GM19099 (cell line): ENCODE results near the gene NAA15.
A peak's percentile ranks its signal among the peaks of the same experiment; 100 is the strongest.

Experiments used
- POLR2A ChIP-seq: IDR thresholded peaks from 3 replicates; pipeline ENCODE4 v1.6.1; 2011; ENCODE audit warnings: low read depth; ENCODE audit not compliant: insufficient read length; ENCODE audit errors: extremely low read depth

Gene NAA15

DNA sequence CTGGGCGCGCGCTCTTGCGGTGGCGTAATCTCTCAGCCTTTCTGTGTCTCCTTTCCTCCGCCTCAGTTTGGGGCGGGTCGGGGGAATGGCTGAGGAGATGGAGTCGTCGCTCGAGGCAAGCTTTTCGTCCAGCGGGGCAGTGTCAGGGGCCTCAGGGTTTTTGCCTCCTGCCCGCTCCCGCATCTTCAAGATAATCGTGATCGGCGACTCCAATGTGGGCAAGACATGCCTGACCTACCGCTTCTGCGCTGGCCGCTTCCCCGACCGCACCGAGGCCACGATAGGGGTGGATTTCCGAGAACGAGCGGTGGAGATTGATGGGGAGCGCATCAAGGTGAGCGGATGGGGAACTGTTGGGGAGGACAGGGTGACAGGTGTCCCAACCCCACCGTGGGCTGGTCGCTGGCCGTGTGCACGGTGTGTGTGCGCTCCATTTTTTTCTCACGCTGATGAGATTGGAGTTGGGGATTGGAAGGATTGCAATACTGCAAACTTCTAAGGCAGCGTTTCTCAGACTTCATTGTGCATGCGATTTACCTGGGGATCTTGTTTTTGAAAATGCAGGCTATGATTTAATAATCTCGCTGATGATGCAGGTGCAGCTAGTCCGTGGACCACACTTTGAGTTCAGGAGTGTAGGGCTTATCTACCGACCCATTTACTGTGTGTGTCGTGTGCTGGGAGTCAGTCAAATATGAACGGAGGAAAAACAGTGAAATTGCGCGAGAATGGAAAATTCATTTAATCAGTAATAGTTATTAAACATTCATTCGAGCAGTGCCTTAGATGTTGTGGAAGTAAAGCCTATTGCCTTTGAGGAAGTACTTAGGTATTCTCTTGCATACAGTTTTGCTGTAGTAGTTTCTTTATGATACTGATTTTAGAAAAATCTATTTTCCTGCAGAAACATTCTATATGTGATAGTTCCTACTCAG is 153.1 kb downstream of the NAA15 start, which contains the start of gene RAB33B:
RAB33B (plus strand) TSS at position 11 of the 935 bp plus-strand sequence; CDS start at position 86, 75 bp downstream.
- peak; percentile 7 for TF ChIP-seq POLR2A

DNA sequence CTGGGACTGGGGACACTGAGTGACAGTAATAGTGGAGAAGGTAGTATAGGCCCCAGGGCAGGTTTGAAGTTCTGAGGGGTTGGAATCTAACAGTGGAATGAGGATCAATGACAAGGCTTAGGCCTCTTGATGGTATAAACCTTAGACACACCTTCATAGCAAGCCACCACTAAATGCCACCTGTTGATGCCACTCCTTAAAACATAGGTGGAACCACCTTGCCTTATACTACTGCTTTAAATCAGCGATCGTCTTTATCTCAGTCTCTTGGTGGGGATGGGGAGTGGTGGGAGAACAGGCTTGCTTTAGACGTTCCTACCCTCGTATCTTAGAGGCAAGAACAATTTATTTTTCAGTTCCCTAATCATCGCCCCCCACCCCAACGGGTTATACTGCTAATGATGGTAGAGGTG is 153.8 kb downstream of the NAA15 start:
- TF ChIP-seq POLR2A: no peak

DNA sequence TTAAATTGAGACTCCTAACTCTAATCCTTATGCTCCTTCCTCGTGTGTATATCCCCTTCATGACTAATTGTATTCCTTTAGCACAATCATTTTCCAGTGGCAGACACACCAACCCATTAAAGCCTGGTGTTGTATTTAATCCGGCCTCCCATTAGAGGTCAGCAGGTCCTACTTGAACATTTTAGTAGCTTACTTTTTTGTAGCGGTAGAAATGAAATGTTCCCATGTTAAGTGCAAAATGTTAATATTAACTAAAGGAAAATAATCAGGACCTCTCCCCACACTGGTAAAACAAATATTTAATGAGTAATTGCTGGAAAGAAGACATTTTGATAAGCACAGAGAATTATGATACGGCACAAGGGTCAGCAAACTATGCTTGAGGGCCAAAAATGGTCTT is 156.0 kb downstream of the NAA15 start:
- no peak for TF ChIP-seq POLR2A

DNA sequence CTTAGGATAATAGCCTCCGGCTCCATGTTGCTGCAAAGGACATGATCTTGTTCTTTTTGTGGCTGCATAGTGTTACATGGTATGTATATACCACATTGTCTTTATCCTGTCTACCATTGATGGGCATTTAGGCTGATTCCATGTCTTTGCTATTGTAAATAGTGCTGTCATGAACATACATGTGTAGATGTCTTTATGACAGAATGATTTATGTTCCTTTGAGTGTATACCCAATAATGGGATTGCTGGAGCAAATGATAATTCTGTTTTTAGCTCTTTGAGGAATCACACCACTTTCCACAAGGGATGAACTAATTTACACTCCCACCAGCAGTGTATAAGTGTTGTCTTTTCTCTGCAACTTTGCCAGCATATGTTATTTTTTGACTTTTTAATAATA is 157.2 kb downstream of the NAA15 start:
- no peak for TF ChIP-seq POLR2A

DNA sequence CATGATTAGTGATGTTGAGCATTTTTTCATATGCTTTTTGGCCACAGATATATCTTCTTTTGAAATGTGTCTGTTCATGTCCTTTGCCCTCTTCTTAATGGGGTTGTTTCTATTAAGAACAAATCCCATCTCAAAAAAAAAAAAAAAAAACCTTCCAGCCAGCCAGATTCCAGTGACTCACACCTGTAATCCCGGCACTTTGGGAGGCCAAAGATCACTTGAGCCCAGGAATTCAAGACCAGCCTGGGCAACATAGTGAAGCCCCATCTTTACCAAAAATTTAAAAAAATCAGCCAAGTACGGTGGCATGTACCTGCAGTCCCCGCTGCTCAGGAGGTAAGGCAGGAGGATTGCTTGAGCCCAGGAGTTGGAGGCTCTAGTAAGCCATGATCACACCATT is 157.7 kb downstream of the NAA15 start:
- TF ChIP-seq POLR2A: no peak

DNA sequence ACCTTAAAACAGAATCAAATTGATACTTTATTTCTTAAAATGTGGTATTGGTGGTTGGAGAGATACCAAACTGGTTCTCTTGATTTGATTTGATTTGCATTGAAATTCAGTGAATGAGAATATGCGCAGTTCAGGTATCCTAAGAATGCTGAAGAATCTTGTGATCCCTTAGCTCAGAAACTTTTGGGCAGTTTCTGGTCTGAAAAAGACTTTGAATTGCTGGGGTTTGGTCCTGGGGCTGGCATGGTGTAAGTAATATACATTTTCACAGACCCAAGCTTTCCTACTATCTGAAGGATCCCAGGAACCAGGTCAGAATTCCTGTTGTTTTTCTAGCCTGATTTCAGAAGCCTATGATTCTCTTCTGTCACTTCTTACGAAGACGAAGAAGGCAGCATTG is 159.3 kb downstream of the NAA15 start:
- TF ChIP-seq POLR2A: no peak

DNA sequence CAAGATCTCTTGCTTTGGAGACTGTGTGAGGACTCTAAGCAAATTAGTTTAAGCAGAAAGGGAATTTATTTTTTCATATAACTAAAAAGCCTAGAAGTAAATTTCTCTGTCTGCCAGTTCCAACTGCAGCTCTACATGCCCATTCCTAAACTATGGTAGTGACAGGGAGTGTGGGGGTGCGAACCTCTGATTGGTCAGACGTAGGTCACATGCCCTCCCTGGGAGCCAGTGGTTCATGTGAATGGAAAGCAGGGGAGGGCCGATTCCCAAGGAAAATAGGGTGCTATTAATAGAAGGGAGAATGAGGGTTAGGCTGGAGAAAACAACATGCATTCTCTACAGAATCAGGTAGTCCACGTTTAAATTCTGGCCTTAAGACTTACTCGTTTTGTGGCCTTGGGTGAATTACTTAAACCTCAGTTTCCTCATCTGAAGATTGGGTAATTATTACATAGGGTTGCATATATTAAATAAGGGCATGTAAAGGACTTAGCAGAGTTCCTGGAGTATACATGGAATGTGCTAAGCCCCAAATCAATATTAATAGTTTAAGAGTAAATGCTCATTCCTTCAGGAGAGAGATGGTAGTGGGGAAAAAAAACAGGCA is 159.8 kb downstream of the NAA15 start:
- no peak for TF ChIP-seq POLR2A

DNA sequence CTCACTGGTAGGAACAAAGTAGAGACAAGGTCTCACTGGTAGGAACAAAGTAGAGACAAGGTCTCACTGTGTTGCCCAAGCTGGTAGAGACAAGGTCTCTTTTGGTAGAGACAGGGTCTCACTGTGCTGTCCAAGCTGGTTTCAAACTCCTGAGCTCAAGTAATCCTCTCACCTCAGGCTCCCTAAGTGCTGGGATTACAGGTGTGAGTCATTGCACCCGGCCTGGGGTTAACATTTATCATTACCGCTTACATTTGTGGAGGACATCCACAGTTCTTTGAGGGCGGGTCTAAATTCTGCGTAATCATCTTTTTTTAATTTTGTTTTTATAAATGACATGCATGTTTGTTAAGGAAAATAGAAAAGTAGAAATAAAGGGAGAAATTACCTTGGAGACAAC is 164.6 kb downstream of the NAA15 start:
- no peak for TF ChIP-seq POLR2A

DNA sequence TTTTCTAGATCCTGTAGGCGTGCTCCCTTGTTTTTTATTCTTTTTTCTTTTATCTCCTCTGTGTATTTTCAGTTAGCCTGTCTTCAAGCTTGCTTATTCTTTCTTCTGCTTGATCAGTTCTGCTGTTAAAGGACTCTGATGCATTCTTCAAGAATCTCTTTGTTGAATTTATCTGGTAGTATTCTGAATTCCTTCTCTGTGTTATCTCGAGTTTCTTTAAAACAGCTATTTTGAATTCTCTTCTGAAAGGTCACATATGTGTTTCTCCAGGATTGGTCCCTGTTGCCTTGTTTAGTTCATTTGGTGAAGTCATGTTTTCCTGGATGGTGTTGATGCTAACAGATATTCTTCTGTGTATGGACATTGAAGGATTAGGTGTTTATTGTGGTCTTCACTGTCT is 167.9 kb downstream of the NAA15 start:
- TF ChIP-seq POLR2A: no peak
